OCI-LY7 (cell line): ENCODE data around the gene JPH2.

Source experiments
- CTCF ChIP-seq: fragments of 200-600 bp; sonication (generic); conservative IDR thresholded peaks from 2 replicates; pipeline ENCODE4 v1.5.1; 2014; ENCODE audit warnings: mild to moderate bottlenecking, antibody characterized with exemption, low read length, moderate library complexity, mixed read lengths
- EZH2phosphoT487 ChIP-seq: fragments of 200-600 bp; sonication (generic); IDR thresholded peaks from 2 replicates; pipeline ENCODE4 v1.6.1; 2018; ENCODE audit warnings: low read depth, borderline replicate concordance, mild to moderate bottlenecking, mixed run types, antibody characterized with exemption, low read length, moderate library complexity, mixed read lengths

DNA sequence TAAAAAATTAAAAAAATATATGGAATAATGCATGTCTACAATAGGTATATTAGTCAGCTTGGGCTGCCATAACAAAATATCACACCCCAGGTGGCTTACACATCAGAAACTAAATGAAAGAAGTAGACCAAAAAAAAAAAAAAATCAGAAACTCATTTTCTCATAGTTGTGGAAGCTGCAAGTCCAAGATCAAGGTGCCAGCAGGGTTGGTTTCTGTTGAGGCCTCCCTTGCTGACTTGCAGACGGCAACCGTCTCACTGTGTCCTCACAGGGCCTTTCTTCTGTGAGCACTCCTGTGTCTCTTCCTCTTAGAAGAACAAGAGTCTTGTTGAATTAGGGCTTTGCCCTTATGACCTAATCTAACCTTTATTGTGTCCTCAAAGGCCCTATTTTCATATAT is 48.7 kb upstream of the JPH2 start:
- TF ChIP-seq CTCF (no peak), EZH2phosphoT487 (no peak)
